MM.1S (cell line): ENCODE measurements around the gene RND1.

Experiments
- DNase-seq: peaks from one replicate; pipeline ENCODE4 v3.0.0-alpha.2; 2015
- H2AFZ ChIP-seq: fragments of 300-600 bp; sonication (generic); 2 replicates; pipeline ENCODE4 v1.6.0; 2016; ENCODE audit warnings: antibody characterized with exemption, low read length
- H3F3A ChIP-seq: fragments of 300-600 bp; sonication (generic); 2 replicates; pipeline ENCODE4 v1.6.1; 2016; ENCODE audit warnings: mild to moderate bottlenecking, antibody characterized with exemption, low read length, moderate library complexity, mixed read lengths; ENCODE audit not compliant: insufficient read depth
- H3K27ac ChIP-seq: fragments of 300-600 bp; sonication (generic); 2 replicates; pipeline ENCODE4 v1.5.1; 2016; ENCODE audit warnings: mild to moderate bottlenecking, low read length
- H3K27me3 ChIP-seq: fragments of 300-600 bp; sonication (generic); replicated peaks from 2 replicates; pipeline ENCODE4 v1.6.0; 2016; ENCODE audit warnings: low read length; ENCODE audit not compliant: insufficient read depth
- H3K36me3 ChIP-seq: fragments of 300-600 bp; sonication (generic); replicated peaks from 2 replicates; pipeline ENCODE4 v1.6.1; 2016; ENCODE audit warnings: mild to moderate bottlenecking, low read length, mixed read lengths; ENCODE audit not compliant: insufficient read depth
- H3K4me1 ChIP-seq: fragments of 300-600 bp; sonication (generic); 2 replicates; pipeline ENCODE4 v1.6.1; 2016; ENCODE audit warnings: low read length, mixed read lengths
- H3K4me2 ChIP-seq: fragments of 300-600 bp; sonication (generic); 2 replicates; pipeline ENCODE4 v1.6.0; 2016; ENCODE audit warnings: low read depth, low read length
- H3K4me3 ChIP-seq: fragments of 300-600 bp; sonication (generic); 2 replicates; pipeline ENCODE4 v1.5.1; 2016; ENCODE audit warnings: low read length, mixed read lengths
- H3K79me2 ChIP-seq: fragments of 300-600 bp; sonication (generic); 2 replicates; pipeline ENCODE4 v1.6.1; 2016; ENCODE audit warnings: mixed run types, low read length, mixed read lengths
- H3K9ac ChIP-seq: fragments of 300-600 bp; sonication (generic); 2 replicates; pipeline ENCODE4 v1.6.1; 2016; ENCODE audit warnings: low read length, mixed read lengths
- H3K9me2 ChIP-seq: fragments of 300-600 bp; sonication (generic); replicated peaks from 2 replicates; pipeline ENCODE4 v1.6.1; 2016; ENCODE audit warnings: mild to moderate bottlenecking, low read length, mixed read lengths; ENCODE audit not compliant: insufficient read depth
- H3K9me3 ChIP-seq: fragments of 300-600 bp; sonication (generic); replicated peaks from 2 replicates; pipeline ENCODE4 v1.6.1; 2016; ENCODE audit warnings: mild to moderate bottlenecking, low read length, mixed read lengths; ENCODE audit not compliant: insufficient read depth
- H4K20me1 ChIP-seq: fragments of 300-600 bp; sonication (generic); 2 replicates; pipeline ENCODE4 v1.6.1; 2016; ENCODE audit warnings: mild to moderate bottlenecking, low read length, moderate library complexity, mixed read lengths; ENCODE audit not compliant: insufficient read depth
- EZH2 ChIP-seq: fragments of 300-600 bp; sonication (generic); optimal IDR thresholded peaks from 2 replicates; pipeline ENCODE3; 2017; ENCODE audit warnings: low read depth, mild to moderate bottlenecking, antibody characterized with exemption, low read length, mixed read lengths
- EZH2phosphoT487 ChIP-seq: fragments of 300-600 bp; sonication (generic); IDR thresholded peaks from 2 replicates; pipeline ENCODE4 v1.6.1; 2018; ENCODE audit warnings: antibody characterized with exemption, low read length
- TF ChIP-seq, protein P1 (sequence below): fragments of 300-600 bp; sonication (generic); IDR thresholded peaks from 2 replicates; pipeline ENCODE4 v1.5.1; 2016; ENCODE audit warnings: antibody characterized with exemption, low read length, mixed read lengths

RND1 gene

DNA sequence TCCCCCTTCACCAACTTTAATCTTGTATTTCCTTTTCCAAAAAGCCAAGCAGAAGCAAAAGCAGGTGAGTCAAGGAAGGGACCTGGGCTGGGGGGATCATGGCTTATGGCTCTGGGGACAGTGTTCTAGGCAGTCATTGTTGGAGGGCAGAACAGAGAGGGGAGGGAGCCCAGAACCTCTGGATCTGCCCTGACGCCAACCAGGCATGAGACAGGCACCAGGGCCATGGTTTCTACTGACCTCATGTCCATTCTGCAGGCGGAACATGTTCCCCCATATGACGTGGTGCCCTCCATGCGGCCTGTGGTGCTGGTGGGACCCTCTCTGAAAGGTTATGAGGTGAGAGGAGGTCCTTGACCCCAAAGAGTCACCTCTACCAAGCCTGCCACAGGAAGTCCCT lies 40.8 kb downstream of the RND1 start:
- H2AFZ ChIP-seq = no peak overlapping the region
- no peak overlapping the region for H3K9ac ChIP-seq
- H3K9me3 ChIP-seq = no peaks in the 10 kb centered on the region
- peaks cover 17% of the 10 kb centered on the region for H3K4me1 ChIP-seq
- H3F3A ChIP-seq = peaks cover 4% of the 10 kb centered on the region; the same call in 1 of the 2 replicates
- H3K27me3 ChIP-seq = no peaks in the 10 kb centered on the region
- no peak for DNase-seq
- H4K20me1 ChIP-seq = no peaks in the 10 kb centered on the region
- peak overlapping the region; percentile 48; the same call in 1 of the 2 replicates for H3K4me2 ChIP-seq
- H3K79me2 ChIP-seq = no peaks in the 10 kb centered on the region
- no peaks in the 10 kb centered on the region for H3K9me2 ChIP-seq
- H3K4me3 ChIP-seq = no peak overlapping the region
- no peaks in the 10 kb centered on the region; the same call in 1 of the 2 replicates for H3K36me3 ChIP-seq
- TF ChIP-seq EZH2phosphoT487 = no peak
- no peak for TF ChIP-seq EZH2
- TF ChIP-seq, protein P1, sequence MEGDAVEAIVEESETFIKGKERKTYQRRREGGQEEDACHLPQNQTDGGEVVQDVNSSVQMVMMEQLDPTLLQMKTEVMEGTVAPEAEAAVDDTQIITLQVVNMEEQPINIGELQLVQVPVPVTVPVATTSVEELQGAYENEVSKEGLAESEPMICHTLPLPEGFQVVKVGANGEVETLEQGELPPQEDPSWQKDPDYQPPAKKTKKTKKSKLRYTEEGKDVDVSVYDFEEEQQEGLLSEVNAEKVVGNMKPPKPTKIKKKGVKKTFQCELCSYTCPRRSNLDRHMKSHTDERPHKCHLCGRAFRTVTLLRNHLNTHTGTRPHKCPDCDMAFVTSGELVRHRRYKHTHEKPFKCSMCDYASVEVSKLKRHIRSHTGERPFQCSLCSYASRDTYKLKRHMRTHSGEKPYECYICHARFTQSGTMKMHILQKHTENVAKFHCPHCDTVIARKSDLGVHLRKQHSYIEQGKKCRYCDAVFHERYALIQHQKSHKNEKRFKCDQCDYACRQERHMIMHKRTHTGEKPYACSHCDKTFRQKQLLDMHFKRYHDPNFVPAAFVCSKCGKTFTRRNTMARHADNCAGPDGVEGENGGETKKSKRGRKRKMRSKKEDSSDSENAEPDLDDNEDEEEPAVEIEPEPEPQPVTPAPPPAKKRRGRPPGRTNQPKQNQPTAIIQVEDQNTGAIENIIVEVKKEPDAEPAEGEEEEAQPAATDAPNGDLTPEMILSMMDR = no peak
- peak overlapping the region; percentile 46; the same call in 1 of the 2 replicates for H3K27ac ChIP-seq

DNA sequence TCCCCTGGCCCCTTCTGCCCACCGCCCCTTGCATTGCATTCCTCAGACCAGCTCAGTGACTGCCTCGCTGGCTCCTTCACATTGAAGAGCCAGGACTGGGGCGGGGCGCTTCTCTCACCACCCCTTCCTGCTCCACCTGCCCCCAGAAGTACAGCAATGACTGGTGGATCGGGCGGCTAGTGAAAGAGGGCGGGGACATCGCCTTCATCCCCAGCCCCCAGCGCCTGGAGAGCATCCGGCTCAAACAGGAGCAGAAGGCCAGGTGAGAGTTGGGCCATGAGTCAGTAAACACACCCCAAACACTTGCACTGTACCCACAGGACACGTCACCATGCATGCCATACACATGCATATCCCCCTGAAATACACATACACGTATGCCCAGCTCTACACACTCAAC lies 41.6 kb downstream of the RND1 start:
- Histone ChIP-seq H3K4me2 (peak overlapping the region; percentile 48), H2AFZ (peak overlapping the region; percentile 35; the same call in 1 of the 2 replicates)

DNA sequence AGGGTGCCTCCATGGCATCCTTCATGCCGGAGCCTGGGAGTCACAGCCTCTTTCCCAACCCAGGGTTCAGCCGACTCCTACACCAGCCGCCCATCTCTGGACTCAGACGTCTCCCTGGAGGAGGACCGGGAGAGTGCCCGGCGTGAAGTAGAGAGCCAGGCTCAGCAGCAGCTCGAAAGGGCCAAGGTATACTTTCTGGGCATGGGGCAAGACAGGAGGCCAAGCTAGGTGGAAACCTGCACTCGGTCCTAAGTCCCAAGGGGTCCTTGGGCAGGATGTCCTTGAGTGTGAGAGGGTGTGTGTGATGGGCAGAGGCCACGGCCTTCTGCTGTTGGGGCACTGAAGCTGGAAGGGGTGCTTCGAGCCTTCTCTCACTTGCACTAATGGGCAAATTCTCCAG lies 42.4 kb downstream of the RND1 start:
- TF ChIP-seq EZH2phosphoT487 (no peak), EZH2 (no peak)
- Histone ChIP-seq H3K36me3 (no peaks in the 10 kb centered on the region), H3K9me3 (no peaks in the 10 kb centered on the region), H4K20me1 (no peaks in the 10 kb centered on the region), H3K4me2 (peak overlapping the region; percentile 48; the same call in 1 of the 2 replicates), H3K27me3 (no peaks in the 10 kb centered on the region), H3K79me2 (no peaks in the 10 kb centered on the region), H3F3A (peaks cover 4% of the 10 kb centered on the region; the same call in 1 of the 2 replicates), H3K4me3 (no peak overlapping the region), H2AFZ (no peak overlapping the region), H3K27ac (no peak overlapping the region), H3K9me2 (no peaks in the 10 kb centered on the region), H3K9ac (no peak overlapping the region), H3K4me1 (peaks cover 17% of the 10 kb centered on the region)
- DNase-seq = no peak

More for the DNA sequence above, 41.6 kb downstream of the RND1 start:
- H3F3A ChIP-seq = peaks cover 4% of the 10 kb centered on the region; the same call in 1 of the 2 replicates
- H3K27ac ChIP-seq = peak overlapping the region; percentile 46; the same call in 1 of the 2 replicates
- H3K4me3 ChIP-seq = 0 out of 2 replicates have a peak overlapping the region, but pooled peaks have one; percentile 1
- H3K9ac ChIP-seq = no peak overlapping the region; the same call in 1 of the 2 replicates
- H3K36me3 ChIP-seq = no peaks in the 10 kb centered on the region
- H3K27me3 ChIP-seq = no peaks in the 10 kb centered on the region
- peak; percentile 89 for DNase-seq
- no peaks in the 10 kb centered on the region for H4K20me1 ChIP-seq
- H3K9me3 ChIP-seq = no peaks in the 10 kb centered on the region
- H3K9me2 ChIP-seq = no peaks in the 10 kb centered on the region
- no peaks in the 10 kb centered on the region for H3K79me2 ChIP-seq
- H3K4me1 ChIP-seq = peaks cover 17% of the 10 kb centered on the region
- TF ChIP-seq EZH2phosphoT487 (no peak), EZH2 (no peak)
- TF ChIP-seq, protein P1 = no peak

DNA sequence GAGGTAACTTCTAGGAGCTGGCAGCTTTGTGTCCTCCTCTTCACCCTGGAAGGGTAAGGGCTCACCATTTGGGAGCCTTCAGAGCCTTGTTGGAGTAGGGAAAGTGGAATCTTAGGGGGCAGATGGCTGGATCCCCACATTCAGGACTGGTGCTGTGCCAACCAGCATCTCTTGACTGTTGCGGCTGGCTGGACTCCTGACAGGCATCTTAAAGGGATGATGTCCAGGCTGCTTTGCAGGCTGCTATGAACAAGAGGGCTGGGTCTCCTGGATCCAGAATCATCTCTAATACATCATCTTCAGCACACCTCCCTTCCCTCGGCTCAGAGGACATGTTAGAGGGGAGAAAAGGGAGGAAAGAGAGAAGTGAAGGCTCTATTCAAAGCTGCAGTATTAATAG lies 43.0 kb downstream of the RND1 start:
- Histone ChIP-seq H3K79me2 (no peaks in the 10 kb centered on the region), H4K20me1 (no peaks in the 10 kb centered on the region), H3F3A (peaks cover 4% of the 10 kb centered on the region; the same call in 1 of the 2 replicates), H3K4me1 (peaks cover 17% of the 10 kb centered on the region), H2AFZ (no peak overlapping the region), H3K9me2 (no peaks in the 10 kb centered on the region), H3K9me3 (no peaks in the 10 kb centered on the region), H3K9ac (no peak overlapping the region), H3K4me2 (no peak overlapping the region), H3K36me3 (no peaks in the 10 kb centered on the region), H3K27ac (no peak overlapping the region), H3K4me3 (no peak overlapping the region), H3K27me3 (peaks cover 1% of the 10 kb centered on the region; the same call in 1 of the 2 replicates)
- no peak for DNase-seq
- no peak for TF ChIP-seq EZH2phosphoT487
- TF ChIP-seq, protein P1 = no peak
- TF ChIP-seq EZH2 = no peak
